ENCODE data around the gene SEC61A2.
"Not testable (repeated sequence)": the region's sequence is repeated elsewhere in the genome, so short reads cannot be mapped to it uniquely, and the experiment has no call there.

Gene SEC61A2

GRCh38 chr10:12129222-12130111, at the start of gene SEC61A2:
Gene SEC61A2 (plus strand): TSS chr10:12129677. CDS start chr10:12129788, 111 bp downstream.
- no peak for TF ChIP-seq JUND (IDR thresholded peaks at IDR 0.05; ENCODE audit: low read depth)
- in situ Hi-C loops (cut with HindIII; ENCODE audit: low pct_unique_long_range_greater_than_20kb, low sequenced_read_pairs), result no loop called here
- DNase-seq (ENCODE audit: low read depth in 1 of 2, low spot score in 1 of 2), result peak; percentile 97 to 98

GRCh38 chr10:12081470-12081869, 48.0 kb upstream of the SEC61A2 start:
- DNase-seq (ENCODE audit: low read depth in 1 of 2, low spot score in 1 of 2), result no peak
- no peak for TF ChIP-seq JUND (IDR thresholded peaks at IDR 0.05; ENCODE audit: low read depth)
- in situ Hi-C loops (cut with HindIII; ENCODE audit: low pct_unique_long_range_greater_than_20kb, low sequenced_read_pairs), result no loop called here

GRCh38 chr10:12081879-12082557, 47.5 kb upstream of the SEC61A2 start:
- TF ChIP-seq JUND (IDR thresholded peaks at IDR 0.05; ENCODE audit: low read depth), result no peak
- in situ Hi-C loops (cut with HindIII; ENCODE audit: low pct_unique_long_range_greater_than_20kb, low sequenced_read_pairs), result no loop called here
- DNase-seq (ENCODE audit: low read depth in 1 of 2, low spot score in 1 of 2), result no peak

GRCh38 chr10:12088919-12089318, 40.6 kb upstream of the SEC61A2 start:
- in situ Hi-C loops (cut with HindIII; ENCODE audit: low pct_unique_long_range_greater_than_20kb, low sequenced_read_pairs), result no loop called here
- TF ChIP-seq JUND (IDR thresholded peaks at IDR 0.05; ENCODE audit: low read depth), result no peak
- DNase-seq (ENCODE audit: low read depth in 1 of 2, low spot score in 1 of 2), result no peak

GRCh38 chr10:12091421-12091820, 38.1 kb upstream of the SEC61A2 start:
- in situ Hi-C loops (cut with HindIII; ENCODE audit: low pct_unique_long_range_greater_than_20kb, low sequenced_read_pairs), result no loop called here
- no peak for DNase-seq (ENCODE audit: low read depth in 1 of 2, low spot score in 1 of 2)
- no peak for TF ChIP-seq JUND (IDR thresholded peaks at IDR 0.05; ENCODE audit: low read depth)

GRCh38 chr10:12097361-12097760, 32.1 kb upstream of the SEC61A2 start:
- in situ Hi-C loops (cut with HindIII; ENCODE audit: low pct_unique_long_range_greater_than_20kb, low sequenced_read_pairs); DNase-seq (ENCODE audit: low read depth in 1 of 2, low spot score in 1 of 2): not testable (repeated sequence)

- no peak for DNase-seq (ENCODE audit: low read depth in 1 of 2, low spot score in 1 of 2)
- no peak for TF ChIP-seq JUND (IDR thresholded peaks at IDR 0.05; ENCODE audit: low read depth)
- in situ Hi-C loops (cut with HindIII; ENCODE audit: low pct_unique_long_range_greater_than_20kb, low sequenced_read_pairs), result no loop called here
These were observed 31.7 kb upstream of the SEC61A2 start for GRCh38 chr10:12097791-12098190.

- no peak for DNase-seq (ENCODE audit: low read depth in 1 of 2, low spot score in 1 of 2)
- TF ChIP-seq JUND (IDR thresholded peaks at IDR 0.05; ENCODE audit: low read depth), result no peak
- in situ Hi-C loops (cut with HindIII; ENCODE audit: low pct_unique_long_range_greater_than_20kb, low sequenced_read_pairs), result no loop called here
These were observed 30.5 kb upstream of the SEC61A2 start for GRCh38 chr10:12098966-12099365.

- no peak for DNase-seq (ENCODE audit: low read depth in 1 of 2, low spot score in 1 of 2)
- in situ Hi-C loops (cut with HindIII; ENCODE audit: low pct_unique_long_range_greater_than_20kb, low sequenced_read_pairs), result no loop called here
- no peak for TF ChIP-seq JUND (IDR thresholded peaks at IDR 0.05; ENCODE audit: low read depth)
These were observed 25.7 kb upstream of the SEC61A2 start for GRCh38 chr10:12103802-12104201.

- TF ChIP-seq JUND (IDR thresholded peaks at IDR 0.05; ENCODE audit: low read depth), result no peak
- no peak for DNase-seq (ENCODE audit: low read depth in 1 of 2, low spot score in 1 of 2)
- in situ Hi-C loops (cut with HindIII; ENCODE audit: low pct_unique_long_range_greater_than_20kb, low sequenced_read_pairs), result no loop called here
These were observed 21.7 kb upstream of the SEC61A2 start for GRCh38 chr10:12107781-12108180.

- in situ Hi-C loops (cut with HindIII; ENCODE audit: low pct_unique_long_range_greater_than_20kb, low sequenced_read_pairs), result no loop called here
- TF ChIP-seq JUND (IDR thresholded peaks at IDR 0.05; ENCODE audit: low read depth), result no peak
- no peak for DNase-seq (ENCODE audit: low read depth in 1 of 2, low spot score in 1 of 2)
These were observed 20.2 kb upstream of the SEC61A2 start for GRCh38 chr10:12109286-12109685.

- DNase-seq (ENCODE audit: low read depth in 1 of 2, low spot score in 1 of 2), result no peak
- in situ Hi-C loops (cut with HindIII; ENCODE audit: low pct_unique_long_range_greater_than_20kb, low sequenced_read_pairs), result no loop called here
- TF ChIP-seq JUND (IDR thresholded peaks at IDR 0.05; ENCODE audit: low read depth), result no peak
These were observed 17.9 kb upstream of the SEC61A2 start for GRCh38 chr10:12111528-12111927.

GRCh38 chr10:12113627-12114026, 15.8 kb upstream of the SEC61A2 start:
- TF ChIP-seq JUND (IDR thresholded peaks at IDR 0.05; ENCODE audit: low read depth), result no peak
- no peak for DNase-seq (ENCODE audit: low read depth in 1 of 2, low spot score in 1 of 2)
- in situ Hi-C loops (cut with HindIII; ENCODE audit: low pct_unique_long_range_greater_than_20kb, low sequenced_read_pairs), result no loop called here

All from T47D (cell line).